SK-N-SH (cell line): Measurements from ENCODE around the gene APOL6. TPM values are rescaled to one million over a fixed set of nuclear protein-coding genes. Genes with fewer than 3 reads are reported as not detected.

Source experiments
- CTCF ChIA-PET: fragments of 300-600, 350-600 bp; formaldehyde crosslinking; extraction: SDS; loops from one replicate; lab custom pipeline; 2021; lab: Yijun Ruan, JAX
- POLR2A ChIA-PET: fragments of 350-600 bp; sonication (Branson Sonifier 250); formaldehyde crosslinking; extraction: SDS; loops from one replicate; lab custom pipeline; 2020; ENCODE audit warnings: antibody characterized with exemption, inconsistent platforms; lab: Yijun Ruan, JAX
- DNase-seq: peaks from one replicate; pipeline ENCODE4 v3.0.0; 2012
- H2AFZ ChIP-seq: fragments of 200-600 bp; sonication (generic); 2 replicates; pipeline ENCODE4 v1.8.1; 2016; ENCODE audit warnings: antibody characterized with exemption, mild to moderate bottlenecking, low read depth
- H3F3A ChIP-seq: fragments of 200-600 bp; sonication (generic); replicated peaks from 2 replicates; pipeline ENCODE3; 2016; ENCODE audit warnings: antibody characterized with exemption, mild to moderate bottlenecking; ENCODE audit not compliant: insufficient read depth
- H3K27ac ChIP-seq, 2 experiments: fragments of 200-500 bp in 1 of 2; fragments of 200-600 bp in 1 of 2; sonication (Bioruptor generic) in 1 of 2; sonication (generic), shearing (Covaris generic) in 1 of 2; 2 replicates each; pipeline versions ENCODE4 v1.5.1 to v1.6.1; 2014 to 2016; ENCODE audit warnings: low read depth in 2 of 2, inconsistent platforms in 1 of 2, low read length in 1 of 2, mild to moderate bottlenecking in 1 of 2, mixed read lengths in 1 of 2
- H3K27me3 ChIP-seq: fragments of 200-600 bp; sonication (generic), shearing (Covaris generic); 2 replicates; pipeline ENCODE4 v1.6.1; 2016; ENCODE audit warnings: mixed run types; ENCODE audit not compliant: insufficient read depth
- H3K36me3 ChIP-seq, 2 experiments: fragments of 200-500 bp in 1 of 2; fragments of 200-600 bp in 1 of 2; sonication (Bioruptor generic) in 1 of 2; sonication (generic) in 1 of 2; replicated peaks in 1 of 2; 2 replicates each; pipeline versions ENCODE3 to v1.5.1; 2014 to 2016; ENCODE audit warnings: low read length in 1 of 2, mild to moderate bottlenecking in 1 of 2; ENCODE audit not compliant: insufficient read depth in 2 of 2, control insufficient read depth in 1 of 2
- H3K4me1 ChIP-seq, 2 experiments: fragments of 200-500 bp in 1 of 2; fragments of 200-600 bp in 1 of 2; sonication (Bioruptor generic) in 1 of 2; sonication (generic), shearing (Covaris generic) in 1 of 2; 2 replicates each; pipeline versions ENCODE4 v1.5.1 to v1.6.1; 2014 to 2016; ENCODE audit warnings: low read depth in 1 of 2, low read length in 1 of 2, mixed run types in 1 of 2; ENCODE audit not compliant: insufficient read depth in 2 of 2, control insufficient read depth in 1 of 2
- H3K4me2 ChIP-seq: fragments of 200-600 bp; sonication (generic), shearing (Covaris generic); 2 replicates; pipeline ENCODE4 v1.6.1; 2017; ENCODE audit warnings: mixed run types
- H3K4me3 ChIP-seq, 2 experiments: fragments of 200-500 bp in 1 of 2; fragments of 200-600 bp in 1 of 2; sonication (Bioruptor generic) in 1 of 2; sonication (generic), shearing (Covaris generic) in 1 of 2; 2 replicates each; pipeline versions ENCODE4 v1.5.1 to v1.8.1; 2014 to 2016; ENCODE audit warnings: low read depth in 2 of 2, inconsistent platforms in 1 of 2, low read length in 1 of 2, mild to moderate bottlenecking in 1 of 2, mixed read lengths in 1 of 2, moderate library complexity in 1 of 2
- H3K79me2 ChIP-seq: fragments of 200-600 bp; sonication (generic); 2 replicates; pipeline ENCODE4 v1.8.1; 2017; ENCODE audit warnings: mild to moderate bottlenecking; ENCODE audit not compliant: insufficient read depth
- H3K9ac ChIP-seq: fragments of 200-600 bp; sonication (generic); 2 replicates; pipeline ENCODE4 v1.6.1; 2017; ENCODE audit warnings: mixed run types
- H3K9me2 ChIP-seq: fragments of 200-600 bp; sonication (generic); 2 replicates; pipeline ENCODE4 v1.6.1; 2017; ENCODE audit warnings: mixed run types
- H3K9me3 ChIP-seq: fragments of 200-600 bp; sonication (generic); 2 replicates; pipeline ENCODE4 v1.6.1; 2017; ENCODE audit warnings: mixed run types, mild to moderate bottlenecking, moderate library complexity
- H4K20me1 ChIP-seq: fragments of 200-600 bp; sonication (generic); 2 replicates; pipeline ENCODE4 v1.6.1; 2017; ENCODE audit warnings: mild to moderate bottlenecking, mixed run types; ENCODE audit not compliant: insufficient read depth
- ELF1 ChIP-seq: IDR thresholded peaks from 2 replicates; pipeline ENCODE4 v1.4.0; 2012
- FOXJ3 ChIP-seq: sonication (generic); formaldehyde crosslinking; IDR thresholded peaks from 2 replicates; pipeline ENCODE4 v1.5.1; 2020; ENCODE audit warnings: mild to moderate bottlenecking, missing genetic modification reagents
- FOXM1 ChIP-seq: IDR thresholded peaks from 2 replicates; pipeline ENCODE4 v1.4.0; 2012; ENCODE audit warnings: low read depth, mild to moderate bottlenecking
- MEF2A ChIP-seq: IDR thresholded peaks from 2 replicates; pipeline ENCODE4 v1.4.0; 2012; ENCODE audit warnings: low read depth, borderline replicate concordance
- MXI1 ChIP-seq: IDR thresholded peaks from 2 replicates; pipeline ENCODE4 v1.6.1; 2012; ENCODE audit warnings: mild to moderate bottlenecking, low read depth, low read length, improper control_type of control experiment
- NRF1 ChIP-seq: IDR thresholded peaks from 2 replicates; pipeline ENCODE4 v1.6.1; 2012; ENCODE audit warnings: low read depth, mild to moderate bottlenecking, low read length
- POLR2AphosphoS5 ChIP-seq: IDR thresholded peaks from 2 replicates; pipeline ENCODE4 v1.6.1; 2012; ENCODE audit warnings: low read depth, low read length
- RCOR1 ChIP-seq: fragments of 150-350 bp; IDR thresholded peaks from 2 replicates; pipeline ENCODE4 v1.6.1; 2017; ENCODE audit warnings: antibody characterized with exemption, low read length
- REST ChIP-seq: IDR thresholded peaks from 2 replicates; pipeline ENCODE4 v1.6.1; 2012; ENCODE audit warnings: mild to moderate bottlenecking, low read depth, low read length, moderate library complexity
- SIN3A ChIP-seq: IDR thresholded peaks from 2 replicates; pipeline ENCODE4 v1.6.1; 2012; ENCODE audit warnings: low read depth, mild to moderate bottlenecking, low read length, moderate library complexity, borderline replicate concordance
- SMC3 ChIP-seq: IDR thresholded peaks from 2 replicates; pipeline ENCODE4 v1.6.1; 2012; ENCODE audit warnings: low read depth, low read length, improper control_type of control experiment
- TCF12 ChIP-seq: IDR thresholded peaks from 2 replicates; pipeline ENCODE4 v1.4.0; 2012
- TEAD4 ChIP-seq: IDR thresholded peaks from 2 replicates; pipeline ENCODE4 v1.4.0; 2012; ENCODE audit warnings: mild to moderate bottlenecking, borderline replicate concordance; ENCODE audit not compliant: insufficient read depth
- USF1 ChIP-seq: IDR thresholded peaks from 2 replicates; pipeline ENCODE4 v1.4.0; 2012; ENCODE audit warnings: low read depth, borderline replicate concordance
- YY1 ChIP-seq: IDR thresholded peaks from 2 replicates; pipeline ENCODE4 v1.4.0; 2012; ENCODE audit warnings: low read depth, mild to moderate bottlenecking
- WGBS: methylation state at CpG from one replicate; pipeline ENCODE4 v1.1.6; 2017; ENCODE audit warnings: low lambda C conversion rate; 5-methylcytosine and 5-hydroxymethylcytosine counted together
- polyA plus RNA-seq, 3 experiments: library from polyadenylated mRNA; depleted of rRNA; stranded (reverse); fragments of >200 nt; gene quantifications; 2 replicates each; pipeline ENCODE4 v1.2.3, GENCODE V29; 2012
- TF ChIP-seq, protein P1 (sequence below): fragments of 200-600 bp; sonication (generic); IDR thresholded peaks from 2 replicates; pipeline ENCODE4 v1.6.1; 2017; ENCODE audit warnings: antibody characterized with exemption, mild to moderate bottlenecking, moderate library complexity
- TF ChIP-seq, protein P2 (sequence below): fragments of 150-350 bp; IDR thresholded peaks from 2 replicates; pipeline ENCODE4 v1.6.1; 2017; ENCODE audit warnings: antibody characterized with exemption, low read length, low read depth, borderline replicate concordance

APOL6 gene
- polyA plus RNA-seq, 1 of the 3 experiments (the other 2 are of a cell fraction): 0.90 TPM

GRCh38 chr22:35677460-35678187, 29.4 kb downstream of the APOL6 start:
- Histone ChIP-seq H3K36me3 (no peaks in the 10 kb centered on the region), H3K9me3 (no peaks in the 10 kb centered on the region), H3K9me2 (no peaks in the 10 kb centered on the region), H2AFZ (no peak overlapping the region), H3K9ac (no peak overlapping the region), H3K27ac (no peak overlapping the region), H3K4me2 (no peak overlapping the region), H4K20me1 (no peaks in the 10 kb centered on the region), H3K79me2 (no peaks in the 10 kb centered on the region), H3F3A (no peaks in the 10 kb centered on the region), H3K27me3 (no peaks in the 10 kb centered on the region), H3K4me1 (no peaks in the 10 kb centered on the region), H3K4me3 (no peak overlapping the region)
- ChIA-PET POLR2A (no interaction called here), CTCF (interaction anchor here (1.1 to 2.0 kb wide), 2 partner anchors 253 to 388 kb away, joined by 3 to 8 read pairs; no protein-coding TSS in a partner anchor)
- WGBS: 75% methylated on average over 7 of the region's 7 CpGs
- TF ChIP-seq USF1 (no peak), TEAD4 (no peak), REST (no peak), MXI1 (no peak), NRF1 (no peak), SIN3A (no peak), POLR2AphosphoS5 (no peak), MEF2A (no peak), YY1 (no peak), FOXM1 (no peak), FOXJ3 (CRISPR knock-in tag) (no peak), ELF1 (no peak), SMC3 (no peak), RCOR1 (no peak), TCF12 (no peak)
- TF ChIP-seq, protein P1, sequence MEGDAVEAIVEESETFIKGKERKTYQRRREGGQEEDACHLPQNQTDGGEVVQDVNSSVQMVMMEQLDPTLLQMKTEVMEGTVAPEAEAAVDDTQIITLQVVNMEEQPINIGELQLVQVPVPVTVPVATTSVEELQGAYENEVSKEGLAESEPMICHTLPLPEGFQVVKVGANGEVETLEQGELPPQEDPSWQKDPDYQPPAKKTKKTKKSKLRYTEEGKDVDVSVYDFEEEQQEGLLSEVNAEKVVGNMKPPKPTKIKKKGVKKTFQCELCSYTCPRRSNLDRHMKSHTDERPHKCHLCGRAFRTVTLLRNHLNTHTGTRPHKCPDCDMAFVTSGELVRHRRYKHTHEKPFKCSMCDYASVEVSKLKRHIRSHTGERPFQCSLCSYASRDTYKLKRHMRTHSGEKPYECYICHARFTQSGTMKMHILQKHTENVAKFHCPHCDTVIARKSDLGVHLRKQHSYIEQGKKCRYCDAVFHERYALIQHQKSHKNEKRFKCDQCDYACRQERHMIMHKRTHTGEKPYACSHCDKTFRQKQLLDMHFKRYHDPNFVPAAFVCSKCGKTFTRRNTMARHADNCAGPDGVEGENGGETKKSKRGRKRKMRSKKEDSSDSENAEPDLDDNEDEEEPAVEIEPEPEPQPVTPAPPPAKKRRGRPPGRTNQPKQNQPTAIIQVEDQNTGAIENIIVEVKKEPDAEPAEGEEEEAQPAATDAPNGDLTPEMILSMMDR: no peak
- TF ChIP-seq, protein P2, sequence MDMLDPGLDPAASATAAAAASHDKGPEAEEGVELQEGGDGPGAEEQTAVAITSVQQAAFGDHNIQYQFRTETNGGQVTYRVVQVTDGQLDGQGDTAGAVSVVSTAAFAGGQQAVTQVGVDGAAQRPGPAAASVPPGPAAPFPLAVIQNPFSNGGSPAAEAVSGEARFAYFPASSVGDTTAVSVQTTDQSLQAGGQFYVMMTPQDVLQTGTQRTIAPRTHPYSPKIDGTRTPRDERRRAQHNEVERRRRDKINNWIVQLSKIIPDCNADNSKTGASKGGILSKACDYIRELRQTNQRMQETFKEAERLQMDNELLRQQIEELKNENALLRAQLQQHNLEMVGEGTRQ: no peak
- DNase-seq: no peak
